GM19099 (cell line): Measurements from ENCODE around the gene TRIO.

ENCODE experiments used
- POLR2A ChIP-seq: IDR thresholded peaks from 3 replicates; pipeline ENCODE4 v1.6.1; 2011; ENCODE audit warnings: low read depth; ENCODE audit not compliant: insufficient read length; ENCODE audit errors: extremely low read depth

TRIO gene

GRCh38 chr5:14153071-14153864 is 10.1 kb downstream of the TRIO start:
- TF ChIP-seq POLR2A = no peak

DNA sequence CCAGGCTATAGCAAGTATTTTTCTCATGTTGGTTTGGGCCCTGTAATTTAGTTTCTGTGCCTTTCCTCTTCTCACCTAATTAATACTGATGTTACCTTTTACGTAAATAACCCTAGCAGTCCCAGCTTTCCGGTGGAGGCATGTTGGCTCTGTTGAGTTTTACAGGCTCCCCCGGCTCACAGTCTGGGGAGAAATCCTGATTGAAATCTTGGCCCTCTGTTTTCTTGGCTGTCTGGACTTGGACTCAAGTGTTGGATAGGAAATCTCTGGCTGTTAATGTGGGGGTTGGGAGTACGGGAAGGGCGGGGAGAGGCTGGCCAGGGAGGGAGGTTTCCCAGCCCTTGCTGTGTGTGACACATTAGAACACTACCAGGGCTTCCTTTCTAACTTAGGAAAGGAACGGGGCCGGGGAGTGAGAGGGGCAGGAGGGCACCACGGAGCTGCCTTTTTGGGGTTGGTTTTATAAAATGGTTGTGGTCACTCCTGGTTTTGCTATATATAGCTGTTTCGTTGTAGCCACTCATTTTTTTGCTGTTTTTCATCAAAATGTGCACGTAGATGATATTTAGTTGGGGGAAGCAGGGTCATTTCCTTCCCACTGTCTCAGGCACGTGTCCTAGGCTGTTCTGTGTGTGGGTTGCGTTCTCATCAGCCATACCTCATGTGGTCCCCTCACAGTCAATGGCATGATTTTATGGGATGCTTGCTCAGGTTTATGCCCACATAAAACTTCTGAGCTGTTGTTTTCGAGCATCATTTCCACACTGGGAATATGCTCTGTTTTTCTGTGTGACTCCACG is 11.0 kb downstream of the TRIO start:
- peak; percentile 19 for TF ChIP-seq POLR2A

DNA sequence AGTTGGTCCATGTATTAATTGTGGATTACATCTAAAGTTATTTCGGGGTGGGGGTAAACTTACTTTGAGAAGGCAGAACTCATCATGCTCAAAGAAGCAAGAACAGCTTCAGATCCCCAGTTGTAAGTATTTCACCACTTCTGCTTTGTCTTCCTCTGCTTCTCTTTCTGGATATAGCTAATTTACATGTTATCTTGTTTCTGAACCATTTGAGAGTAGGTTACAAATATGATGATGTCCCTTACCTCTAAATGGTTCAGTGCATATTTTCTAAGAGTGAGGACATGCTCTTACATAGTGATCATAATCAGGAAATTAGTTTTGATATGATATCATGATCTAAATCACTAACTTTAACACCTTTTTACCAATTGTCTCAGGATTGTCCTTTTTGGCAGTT is 11.9 kb downstream of the TRIO start:
- peak; percentile 28 for TF ChIP-seq POLR2A

GRCh38 chr5:14155739-14156138 is 12.6 kb downstream of the TRIO start:
- no peak for TF ChIP-seq POLR2A

DNA sequence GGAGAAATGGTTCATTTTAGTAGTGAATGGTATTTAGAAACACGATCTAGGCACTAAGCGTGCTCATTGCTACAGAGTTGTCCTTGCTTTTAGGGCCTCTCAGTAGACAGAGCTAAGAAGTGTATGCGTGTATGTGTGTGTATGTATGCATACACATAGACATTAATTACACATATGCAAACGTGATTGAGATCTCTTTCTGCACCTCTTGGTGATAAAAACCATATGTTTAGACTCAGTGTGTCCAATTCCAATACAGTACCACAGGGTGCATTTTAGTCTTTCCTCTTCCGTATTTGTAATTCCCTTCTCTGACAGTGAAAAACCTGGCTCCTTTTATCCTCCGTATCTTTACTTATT is 13.1 kb downstream of the TRIO start:
- TF ChIP-seq POLR2A = no peak

GRCh38 chr5:14156650-14157492 is 13.7 kb downstream of the TRIO start:
- TF ChIP-seq POLR2A = no peak

GRCh38 chr5:14157493-14157782 is 14.3 kb downstream of the TRIO start:
- TF ChIP-seq POLR2A = no peak

GRCh38 chr5:14158890-14159666 is 15.9 kb downstream of the TRIO start:
- TF ChIP-seq POLR2A = no peak

DNA sequence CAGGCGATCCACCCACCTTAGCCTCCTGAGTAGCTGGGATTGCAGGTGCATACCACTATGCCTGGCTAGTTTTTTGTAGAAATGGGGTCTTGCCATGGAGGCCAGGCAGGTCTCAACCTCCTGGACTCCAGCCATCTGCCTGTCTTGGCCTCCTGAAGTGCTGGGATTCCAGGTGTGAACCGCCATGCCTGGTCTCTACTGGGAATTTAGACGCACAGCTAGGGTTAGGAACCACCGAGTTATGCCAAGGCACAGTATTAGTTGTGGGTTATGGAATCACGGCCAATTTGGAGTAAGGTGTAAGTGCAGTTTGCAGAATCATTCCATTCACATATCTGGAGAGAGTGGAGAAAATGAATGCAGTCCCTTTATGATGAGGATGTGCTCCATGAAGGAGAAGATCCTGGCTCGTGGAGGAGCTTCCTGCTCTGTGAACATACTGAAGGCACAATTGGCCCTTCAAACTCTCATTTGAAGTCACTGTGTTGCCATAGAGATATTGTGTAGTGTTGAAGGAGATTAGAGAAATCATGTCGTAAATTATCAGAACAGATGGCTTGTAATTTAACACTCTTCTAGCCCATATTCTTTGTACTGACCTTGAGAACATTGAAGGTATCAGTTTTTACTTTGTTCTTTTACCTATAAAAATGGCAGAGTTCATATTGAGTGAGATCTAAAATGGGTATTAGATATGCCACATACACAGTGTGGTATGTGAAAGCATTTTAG is 18.8 kb downstream of the TRIO start:
- TF ChIP-seq POLR2A = no peak

DNA sequence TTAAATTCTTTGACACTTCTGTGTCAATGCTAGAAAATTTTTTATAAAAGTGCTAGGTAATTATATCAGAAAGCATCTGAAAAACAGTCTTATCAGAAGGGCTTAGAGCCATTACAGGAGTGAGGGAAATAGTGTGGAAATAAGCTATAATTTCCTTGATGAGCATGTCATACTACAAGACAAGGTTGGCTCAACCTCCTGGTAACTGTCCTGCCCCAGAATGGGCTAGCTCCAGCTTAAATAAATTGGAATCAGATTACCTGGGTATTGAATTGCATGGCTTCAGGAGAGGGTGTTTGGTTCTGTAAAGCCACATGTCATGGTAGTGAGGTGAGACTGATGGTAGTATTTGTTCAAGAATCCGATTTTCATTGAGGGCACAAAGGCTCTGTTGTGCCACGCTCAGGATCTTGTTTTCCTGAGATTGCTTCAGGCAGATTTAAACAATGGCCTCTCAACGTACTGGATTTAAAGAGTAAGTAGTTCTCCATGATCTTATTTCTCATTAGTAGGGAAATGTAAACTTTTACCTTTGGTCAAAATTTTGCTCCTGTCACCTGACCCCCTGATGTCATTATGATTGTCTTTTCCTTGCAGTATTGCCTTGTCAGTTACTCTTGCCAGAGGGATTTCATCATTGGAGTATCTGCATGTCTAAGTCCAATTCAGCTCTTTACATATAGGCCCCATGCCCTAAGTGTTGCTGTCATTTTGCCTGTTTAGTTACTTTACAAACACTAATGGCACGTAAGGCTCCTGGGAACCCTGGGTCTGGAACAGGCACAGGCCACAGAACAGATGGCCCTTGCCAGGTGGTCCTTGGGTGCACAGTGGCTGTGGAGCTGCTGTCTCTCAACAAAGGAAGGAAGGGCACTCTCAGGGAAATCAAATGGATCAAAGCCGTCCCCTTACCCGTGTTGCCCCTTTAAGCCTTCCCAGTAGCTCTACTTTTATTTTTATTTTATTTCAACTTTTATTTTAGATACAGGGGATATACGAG is 21.3 kb downstream of the TRIO start:
- no peak for TF ChIP-seq POLR2A

GRCh38 chr5:14165375-14166106 is 22.4 kb downstream of the TRIO start:
- no peak for TF ChIP-seq POLR2A

DNA sequence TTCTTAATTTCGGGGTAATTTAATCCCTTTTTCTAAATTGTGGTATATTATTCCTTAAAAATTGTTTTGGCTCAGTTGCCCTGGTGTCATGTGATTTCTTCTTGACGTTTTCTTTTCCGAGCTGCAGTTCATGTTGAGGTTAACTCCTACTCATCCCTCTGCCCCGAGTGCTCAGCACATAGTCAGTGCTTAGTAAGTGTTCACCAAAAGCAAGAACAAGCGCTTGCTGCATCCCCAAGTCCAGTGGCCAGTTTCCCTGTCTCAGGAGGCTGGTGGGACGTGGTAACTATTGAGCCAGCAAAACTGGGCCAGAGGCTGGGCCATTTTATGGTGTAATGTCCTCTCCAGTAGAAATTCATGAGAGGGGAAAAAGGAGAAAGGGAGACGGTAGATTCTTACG is 23.3 kb downstream of the TRIO start:
- TF ChIP-seq POLR2A = no peak
